ENCODE data around the gene SGTA. TPM values are rescaled to one million over a fixed set of nuclear protein-coding genes. Genes with fewer than 3 reads are reported as not detected.
A peak's percentile ranks its signal among the peaks of the same experiment; 100 is the strongest.

SGTA gene
- total and polyA plus RNA-seq, 2 of the 13 experiments (the other 11 are each of a cell fraction or from before 2014, with no cell fraction given): 43.9 to 47.4 TPM

DNA sequence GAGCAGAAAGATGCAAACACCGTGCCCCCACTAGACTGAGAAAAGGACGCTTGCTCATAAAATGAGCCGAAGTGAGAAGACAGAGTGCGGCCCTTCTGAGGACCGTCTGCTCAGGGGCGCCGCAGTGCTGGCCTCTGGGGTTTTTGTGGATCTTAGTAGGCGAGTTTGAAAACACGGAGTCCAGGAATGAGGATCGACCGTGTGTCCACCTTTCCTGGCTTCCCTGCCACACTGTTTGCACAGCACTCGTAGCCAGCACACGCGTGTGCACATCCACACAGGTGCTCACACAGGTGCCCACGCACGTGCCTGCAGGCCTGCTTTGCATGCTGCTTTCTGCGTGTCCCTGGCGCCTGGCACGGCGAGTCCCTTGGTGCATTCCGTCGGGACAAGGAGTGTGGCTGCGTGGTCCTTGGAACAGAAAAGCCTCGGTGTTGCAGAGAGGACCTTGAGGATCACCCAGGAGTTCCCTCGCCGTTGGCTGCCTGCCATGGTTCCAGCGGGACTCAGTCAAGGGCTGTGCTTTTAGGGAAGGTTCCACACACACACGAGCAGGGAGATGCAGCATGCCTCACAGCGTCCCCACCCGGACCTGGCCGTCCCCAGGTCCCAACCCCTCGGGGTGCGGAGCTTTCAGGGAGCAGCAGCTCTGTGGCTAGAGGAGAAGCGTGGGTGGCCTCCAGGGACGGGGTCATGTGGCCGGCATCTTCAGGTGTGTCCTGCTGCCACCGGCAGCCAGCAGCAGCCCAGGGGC is 26.5 kb upstream of the SGTA start:
- POLR2A ChIA-PET: interaction anchor here (2.2 to 2.5 kb wide), 2 partner anchors 21 to 57 kb away, joined by 6 to 18 read pairs; partner anchors contain the start of gene ZNF556
- intact Hi-C loops (cut with micrococcal nuclease; ENCODE audit: unreplicated experiment) (no loop called here), in situ Hi-C loops (cut with HindIII; ENCODE audit: extremely low pct_ligation_motif_present, low pct_unique_long_range_greater_than_20kb) (loop anchor here (10.0 kb wide), 1 partner anchor 65 kb away; no protein-coding TSS in a partner anchor)
- DNase-seq (ENCODE audit: low spot score) (no peak), FAIRE-seq (no peak), ATAC-seq (no peak)
- H3K4me2 ChIP-seq (ENCODE audit: low read depth, low read length): no peak overlapping the region
- H3K9me3 ChIP-seq (ENCODE audit: low read length): no peaks in the 10 kb centered on the region
- peaks cover 18% of the 10 kb centered on the region for H3K4me1 ChIP-seq (ENCODE audit: insufficient read depth, low read length)
- H3K27ac ChIP-seq (ENCODE audit: extremely low read length, insufficient read depth, low read length): no peak overlapping the region
- TF ChIP-seq, protein P1, sequence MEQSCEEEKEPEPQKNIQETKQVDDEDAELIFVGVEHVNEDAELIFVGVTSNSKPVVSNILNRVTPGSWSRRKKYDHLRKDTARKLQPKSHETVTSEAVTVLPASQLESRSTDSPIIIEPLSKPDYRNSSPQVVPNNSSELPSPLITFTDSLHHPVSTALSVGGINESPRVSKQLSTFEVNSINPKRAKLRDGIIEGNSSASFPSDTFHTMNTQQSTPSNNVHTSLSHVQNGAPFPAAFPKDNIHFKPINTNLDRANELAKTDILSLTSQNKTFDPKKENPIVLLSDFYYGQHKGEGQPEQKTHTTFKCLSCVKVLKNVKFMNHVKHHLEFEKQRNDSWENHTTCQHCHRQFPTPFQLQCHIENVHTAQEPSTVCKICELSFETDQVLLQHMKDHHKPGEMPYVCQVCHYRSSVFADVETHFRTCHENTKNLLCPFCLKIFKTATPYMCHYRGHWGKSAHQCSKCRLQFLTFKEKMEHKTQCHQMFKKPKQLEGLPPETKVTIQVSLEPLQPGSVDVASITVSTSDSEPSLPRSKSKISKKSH (CRISPR knock-in tag; IDR thresholded peaks at IDR 0.05; ENCODE audit: borderline replicate concordance): no peak
- peak; percentile 21 for TF ChIP-seq AGO2 (optimal IDR thresholded peaks at IDR 0.05; ENCODE audit: low read depth, low read length)
- TF ChIP-seq, protein P2, sequence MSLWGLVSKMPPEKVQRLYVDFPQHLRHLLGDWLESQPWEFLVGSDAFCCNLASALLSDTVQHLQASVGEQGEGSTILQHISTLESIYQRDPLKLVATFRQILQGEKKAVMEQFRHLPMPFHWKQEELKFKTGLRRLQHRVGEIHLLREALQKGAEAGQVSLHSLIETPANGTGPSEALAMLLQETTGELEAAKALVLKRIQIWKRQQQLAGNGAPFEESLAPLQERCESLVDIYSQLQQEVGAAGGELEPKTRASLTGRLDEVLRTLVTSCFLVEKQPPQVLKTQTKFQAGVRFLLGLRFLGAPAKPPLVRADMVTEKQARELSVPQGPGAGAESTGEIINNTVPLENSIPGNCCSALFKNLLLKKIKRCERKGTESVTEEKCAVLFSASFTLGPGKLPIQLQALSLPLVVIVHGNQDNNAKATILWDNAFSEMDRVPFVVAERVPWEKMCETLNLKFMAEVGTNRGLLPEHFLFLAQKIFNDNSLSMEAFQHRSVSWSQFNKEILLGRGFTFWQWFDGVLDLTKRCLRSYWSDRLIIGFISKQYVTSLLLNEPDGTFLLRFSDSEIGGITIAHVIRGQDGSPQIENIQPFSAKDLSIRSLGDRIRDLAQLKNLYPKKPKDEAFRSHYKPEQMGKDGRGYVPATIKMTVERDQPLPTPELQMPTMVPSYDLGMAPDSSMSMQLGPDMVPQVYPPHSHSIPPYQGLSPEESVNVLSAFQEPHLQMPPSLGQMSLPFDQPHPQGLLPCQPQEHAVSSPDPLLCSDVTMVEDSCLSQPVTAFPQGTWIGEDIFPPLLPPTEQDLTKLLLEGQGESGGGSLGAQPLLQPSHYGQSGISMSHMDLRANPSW (CRISPR knock-in tag; IDR thresholded peaks at IDR 0.05; ENCODE audit: borderline replicate concordance): no peak
- TF ChIP-seq, protein P3, sequence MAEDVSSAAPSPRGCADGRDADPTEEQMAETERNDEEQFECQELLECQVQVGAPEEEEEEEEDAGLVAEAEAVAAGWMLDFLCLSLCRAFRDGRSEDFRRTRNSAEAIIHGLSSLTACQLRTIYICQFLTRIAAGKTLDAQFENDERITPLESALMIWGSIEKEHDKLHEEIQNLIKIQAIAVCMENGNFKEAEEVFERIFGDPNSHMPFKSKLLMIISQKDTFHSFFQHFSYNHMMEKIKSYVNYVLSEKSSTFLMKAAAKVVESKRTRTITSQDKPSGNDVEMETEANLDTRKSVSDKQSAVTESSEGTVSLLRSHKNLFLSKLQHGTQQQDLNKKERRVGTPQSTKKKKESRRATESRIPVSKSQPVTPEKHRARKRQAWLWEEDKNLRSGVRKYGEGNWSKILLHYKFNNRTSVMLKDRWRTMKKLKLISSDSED (CRISPR knock-in tag; IDR thresholded peaks at IDR 0.05): no peak
- TF ChIP-seq, protein P4, sequence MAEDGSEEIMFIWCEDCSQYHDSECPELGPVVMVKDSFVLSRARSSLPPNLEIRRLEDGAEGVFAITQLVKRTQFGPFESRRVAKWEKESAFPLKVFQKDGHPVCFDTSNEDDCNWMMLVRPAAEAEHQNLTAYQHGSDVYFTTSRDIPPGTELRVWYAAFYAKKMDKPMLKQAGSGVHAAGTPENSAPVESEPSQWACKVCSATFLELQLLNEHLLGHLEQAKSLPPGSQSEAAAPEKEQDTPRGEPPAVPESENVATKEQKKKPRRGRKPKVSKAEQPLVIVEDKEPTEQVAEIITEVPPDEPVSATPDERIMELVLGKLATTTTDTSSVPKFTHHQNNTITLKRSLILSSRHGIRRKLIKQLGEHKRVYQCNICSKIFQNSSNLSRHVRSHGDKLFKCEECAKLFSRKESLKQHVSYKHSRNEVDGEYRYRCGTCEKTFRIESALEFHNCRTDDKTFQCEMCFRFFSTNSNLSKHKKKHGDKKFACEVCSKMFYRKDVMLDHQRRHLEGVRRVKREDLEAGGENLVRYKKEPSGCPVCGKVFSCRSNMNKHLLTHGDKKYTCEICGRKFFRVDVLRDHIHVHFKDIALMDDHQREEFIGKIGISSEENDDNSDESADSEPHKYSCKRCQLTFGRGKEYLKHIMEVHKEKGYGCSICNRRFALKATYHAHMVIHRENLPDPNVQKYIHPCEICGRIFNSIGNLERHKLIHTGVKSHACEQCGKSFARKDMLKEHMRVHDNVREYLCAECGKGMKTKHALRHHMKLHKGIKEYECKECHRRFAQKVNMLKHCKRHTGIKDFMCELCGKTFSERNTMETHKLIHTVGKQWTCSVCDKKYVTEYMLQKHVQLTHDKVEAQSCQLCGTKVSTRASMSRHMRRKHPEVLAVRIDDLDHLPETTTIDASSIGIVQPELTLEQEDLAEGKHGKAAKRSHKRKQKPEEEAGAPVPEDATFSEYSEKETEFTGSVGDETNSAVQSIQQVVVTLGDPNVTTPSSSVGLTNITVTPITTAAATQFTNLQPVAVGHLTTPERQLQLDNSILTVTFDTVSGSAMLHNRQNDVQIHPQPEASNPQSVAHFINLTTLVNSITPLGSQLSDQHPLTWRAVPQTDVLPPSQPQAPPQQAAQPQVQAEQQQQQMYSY (CRISPR knock-in tag; IDR thresholded peaks at IDR 0.05): peak; percentile 43; the same call in 1 of the 2 replicates
- no peak for TF ChIP-seq JUNB (CRISPR knock-in tag; IDR thresholded peaks at IDR 0.05; ENCODE audit: borderline replicate concordance)
- TF ChIP-seq RBFOX2 (IDR thresholded peaks at IDR 0.05; ENCODE audit: low read depth, low read length): 0 out of 2 replicates have a peak, but pooled peaks have one; percentile 2
- no peak for TF ChIP-seq ZNF724P (CRISPR knock-in tag; IDR thresholded peaks at IDR 0.05; ENCODE audit: borderline replicate concordance)
- peaks cover 17 to 52% of the 10 kb centered on the region in 2 experiments; a peak in 4 of 5 replicates for H3K36me3 ChIP-seq (replicated peaks in 1 of 2; ENCODE audit: control insufficient read depth in 1 of 2, insufficient read depth in 2 of 2, low read length in 2 of 2)
- no peaks in the 10 kb centered on the region for H3K79me2 ChIP-seq (ENCODE audit: insufficient read depth, low read length)
- H3K4me3 ChIP-seq (replicated peaks in 1 of 3; ENCODE audit: insufficient read depth in 1 of 3, low read depth in 2 of 3, low read length in 3 of 3): no peak overlapping the region
- H2AFZ ChIP-seq (ENCODE audit: low read length): no peak overlapping the region
- H4K20me1 ChIP-seq (ENCODE audit: insufficient read depth, low read length): no peaks in the 10 kb centered on the region
- CTCF ChIA-PET (ENCODE audit: low intra/inter-chr PET ratio, low total read pairs): no interaction called here
- no TSS peak for BruUV-seq (replicated peaks)
- WGBS (ENCODE audit: low lambda C conversion rate): 95% methylated on average over 13 of the region's 37 CpGs
- H3K27me3 ChIP-seq (ENCODE audit: control insufficient read depth in 1 of 2, insufficient read depth in 2 of 2, low read length in 2 of 2): no peaks in the 10 kb centered on the region
- H3K9ac ChIP-seq (ENCODE audit: insufficient read depth, low read depth, low read length): no peak overlapping the region

All from HepG2 (cell line).